Measurements from ENCODE around the gene SPATA4. TPM values are rescaled to one million over a fixed set of nuclear protein-coding genes. Genes with fewer than 3 reads are reported as not detected.
"Not testable (repeated sequence)": the region's sequence is repeated elsewhere in the genome, so short reads cannot be mapped to it uniquely, and the experiment has no call there.

The SPATA4 gene
- total and polyA plus RNA-seq, 2 of the 13 experiments (the other 11 are each of a cell fraction or from before 2014, with no cell fraction given) = not detected

DNA sequence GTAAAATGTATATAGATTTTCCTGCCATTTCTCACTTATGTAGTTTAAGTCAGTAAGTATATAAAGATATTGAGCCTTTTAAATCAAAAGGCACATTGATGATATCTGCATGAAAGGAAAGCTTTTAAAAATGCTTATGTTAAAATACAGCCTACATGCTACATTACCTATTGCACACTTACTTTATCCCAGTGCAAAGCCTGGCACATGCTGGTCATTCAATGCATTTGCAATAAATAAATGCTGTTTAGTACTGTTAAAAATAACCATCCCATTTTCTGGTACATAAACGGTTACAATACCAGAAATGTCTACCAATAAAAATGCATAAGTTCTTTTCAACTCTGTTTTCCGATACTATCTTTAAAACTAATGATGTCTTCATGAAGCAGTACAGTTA lies 22.1 kb upstream of the SPATA4 start:
- intact Hi-C loops (cut with micrococcal nuclease; ENCODE audit: unreplicated experiment) = no loop called here
- DNase-seq (ENCODE audit: low spot score) (no peak), ATAC-seq (no peak), FAIRE-seq (no peak)
- H3K79me2 ChIP-seq (ENCODE audit: insufficient read depth, low read length) = no peaks in the 10 kb centered on the region
- H3K4me2 ChIP-seq (ENCODE audit: low read depth, low read length) = no peak overlapping the region
- no peaks in the 10 kb centered on the region for H4K20me1 ChIP-seq (ENCODE audit: insufficient read depth, low read length)
- no TSS peak for BruUV-seq (replicated peaks)
- no peaks in the 10 kb centered on the region for H3K4me1 ChIP-seq (ENCODE audit: insufficient read depth, low read length)
- no peaks in the 10 kb centered on the region for H3K9me3 ChIP-seq (ENCODE audit: low read length)
- POLR2A ChIA-PET = no interaction called here
- no peak overlapping the region for H3K4me3 ChIP-seq (replicated peaks in 1 of 3; ENCODE audit: insufficient read depth in 1 of 3, low read depth in 2 of 3, low read length in 3 of 3)
- CTCF ChIA-PET (ENCODE audit: low intra/inter-chr PET ratio, low total read pairs) = no interaction called here
- H3K27ac ChIP-seq (ENCODE audit: extremely low read length, insufficient read depth, low read length) = no peak overlapping the region
- TF ChIP-seq PAF1 (CRISPR knock-in tag; IDR thresholded peaks at IDR 0.05) (no peak), ZNF549 (CRISPR knock-in tag; IDR thresholded peaks at IDR 0.05) (no peak), MIER3 (CRISPR knock-in tag; IDR thresholded peaks at IDR 0.05; ENCODE audit: borderline replicate concordance) (no peak), ZBTB1 (CRISPR knock-in tag; IDR thresholded peaks at IDR 0.05; ENCODE audit: borderline replicate concordance) (no peak)
- H3K9ac ChIP-seq (ENCODE audit: insufficient read depth, low read depth, low read length) = no peak overlapping the region
- in situ Hi-C loops (cut with HindIII; ENCODE audit: extremely low pct_ligation_motif_present, low pct_unique_long_range_greater_than_20kb) = no loop called here
- H2AFZ ChIP-seq (ENCODE audit: low read length) = no peak overlapping the region
- 5% methylated on average over 2 of the region's 2 CpGs for WGBS (ENCODE audit: low lambda C conversion rate)
- no peaks in the 10 kb centered on the region for H3K36me3 ChIP-seq (replicated peaks in 1 of 2; ENCODE audit: control insufficient read depth in 1 of 2, insufficient read depth in 2 of 2, low read length in 2 of 2)
- H3K27me3 ChIP-seq (ENCODE audit: control insufficient read depth in 1 of 2, insufficient read depth in 2 of 2, low read length in 2 of 2) = no peaks in the 10 kb centered on the region

DNA sequence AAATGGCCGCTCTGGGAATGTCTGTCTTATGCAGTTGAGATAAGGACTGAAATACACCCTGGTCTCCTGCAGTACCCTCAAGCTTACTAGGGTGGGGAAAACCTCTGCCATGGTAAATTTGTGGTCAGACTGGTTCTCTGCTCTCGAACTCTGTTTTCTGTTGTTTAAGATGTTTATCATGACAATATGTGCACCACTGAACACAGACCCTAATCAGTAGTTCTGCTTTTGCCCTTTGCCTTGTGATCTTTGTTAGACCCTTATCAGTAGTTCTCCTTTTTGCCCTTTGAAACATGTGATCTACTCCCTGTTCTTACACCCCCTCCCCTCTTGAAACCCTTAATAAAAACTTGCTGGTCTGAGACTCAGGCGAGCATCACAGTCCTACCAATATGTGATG lies 17.0 kb upstream of the SPATA4 start:
- H3K79me2 ChIP-seq (ENCODE audit: insufficient read depth, low read length); CTCF ChIA-PET (ENCODE audit: low intra/inter-chr PET ratio, low total read pairs); DNase-seq (ENCODE audit: low spot score); H3K27me3 ChIP-seq (ENCODE audit: control insufficient read depth in 1 of 2, insufficient read depth in 2 of 2, low read length in 2 of 2); H4K20me1 ChIP-seq (ENCODE audit: insufficient read depth, low read length); ATAC-seq; H3K4me2 ChIP-seq (ENCODE audit: low read depth, low read length); H3K4me1 ChIP-seq (ENCODE audit: insufficient read depth, low read length); H3K9me3 ChIP-seq (ENCODE audit: low read length); H3K4me3 ChIP-seq (replicated peaks in 1 of 3; ENCODE audit: insufficient read depth in 1 of 3, low read depth in 2 of 3, low read length in 3 of 3); FAIRE-seq; H3K36me3 ChIP-seq (replicated peaks in 1 of 2; ENCODE audit: control insufficient read depth in 1 of 2, insufficient read depth in 2 of 2, low read length in 2 of 2); in situ Hi-C loops (cut with HindIII; ENCODE audit: extremely low pct_ligation_motif_present, low pct_unique_long_range_greater_than_20kb); POLR2A ChIA-PET; H3K27ac ChIP-seq (ENCODE audit: extremely low read length, insufficient read depth, low read length); BruUV-seq (replicated peaks); intact Hi-C loops (cut with micrococcal nuclease; ENCODE audit: unreplicated experiment); H2AFZ ChIP-seq (ENCODE audit: low read length); H3K9ac ChIP-seq (ENCODE audit: insufficient read depth, low read depth, low read length): not testable (repeated sequence)
- WGBS (ENCODE audit: low lambda C conversion rate) = 21% methylated on average over 3 of the region's 3 CpGs
